ENCODE data around the gene MCTP2.

The MCTP2 gene

DNA sequence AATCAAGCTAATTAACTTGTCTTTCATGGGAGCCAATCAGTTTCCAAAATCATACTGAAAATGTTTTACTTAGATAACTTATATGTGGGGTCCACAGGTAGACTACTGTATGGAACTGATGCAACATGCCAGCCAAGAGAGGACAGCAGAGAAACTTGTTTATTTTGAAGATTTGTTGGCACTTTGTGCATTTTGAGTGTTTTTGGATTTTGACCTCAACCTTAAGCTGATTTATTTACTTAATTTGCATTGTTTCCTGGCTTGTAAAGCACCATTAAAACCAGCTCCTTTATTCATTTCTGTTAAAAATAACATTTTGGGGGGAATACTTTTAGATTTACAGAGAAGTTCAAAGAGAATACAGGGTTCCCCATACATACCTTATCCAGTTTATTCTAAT lies 166.6 kb downstream of the MCTP2 start:
- DNase-seq (ENCODE audit: low read depth): no peak

DNA sequence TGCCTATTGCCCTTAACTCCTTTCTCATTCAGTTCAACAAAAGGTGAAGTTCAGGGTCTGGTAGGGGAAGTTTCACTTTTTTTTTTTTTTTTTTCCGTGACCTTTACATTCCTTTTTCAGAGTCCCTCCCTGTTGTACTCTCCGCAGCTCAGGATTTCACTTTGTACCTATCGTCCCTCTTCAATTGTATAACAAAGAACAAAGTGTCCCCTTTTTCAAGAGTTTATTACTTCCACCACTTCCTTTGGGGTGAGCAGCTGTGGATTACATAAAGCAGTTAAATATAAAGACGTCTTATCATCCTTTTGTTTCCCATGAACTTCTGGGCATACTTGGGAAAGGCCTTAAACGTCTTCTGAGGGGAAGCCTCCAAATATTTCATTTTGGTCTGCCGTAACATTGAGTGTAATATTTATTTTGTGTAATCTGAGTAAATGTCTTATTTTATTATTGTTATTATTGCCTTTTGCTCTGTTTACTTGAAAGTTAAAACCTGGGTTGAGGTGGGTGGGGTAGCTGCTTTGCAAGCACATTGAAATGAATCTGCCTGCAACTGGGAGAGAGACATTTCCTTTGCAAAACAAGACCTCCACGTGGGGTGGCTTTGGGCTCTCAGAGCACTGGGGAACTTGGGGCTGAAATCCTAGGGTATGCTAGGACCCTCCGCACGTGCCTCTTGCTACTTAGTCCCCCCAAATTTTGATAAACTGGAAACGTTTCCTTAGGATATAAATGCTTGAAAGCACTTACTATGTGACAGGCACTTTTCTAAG lies 169.4 kb downstream of the MCTP2 start:
- no peak for DNase-seq (ENCODE audit: low read depth)

DNA sequence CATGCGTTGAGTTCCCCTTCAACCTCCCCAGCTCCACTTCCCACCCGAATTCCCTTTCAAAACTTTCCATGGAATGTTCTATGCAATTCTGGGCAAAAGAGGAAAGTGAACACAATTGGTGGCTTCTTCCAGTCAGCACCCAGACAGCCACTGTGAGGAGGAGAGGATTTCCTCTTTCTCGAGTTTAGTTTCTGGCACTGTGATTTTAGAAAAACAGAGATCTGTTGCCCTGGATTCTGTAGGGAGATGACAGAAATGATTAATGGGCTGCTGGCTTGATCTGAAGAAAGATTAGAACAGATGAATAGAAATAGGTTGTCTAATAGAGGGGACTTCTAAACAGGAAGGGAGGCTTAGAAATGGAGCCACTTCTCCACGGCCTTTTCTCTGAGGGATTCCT lies 172.0 kb downstream of the MCTP2 start:
- DNase-seq (ENCODE audit: low read depth): no peak

DNA sequence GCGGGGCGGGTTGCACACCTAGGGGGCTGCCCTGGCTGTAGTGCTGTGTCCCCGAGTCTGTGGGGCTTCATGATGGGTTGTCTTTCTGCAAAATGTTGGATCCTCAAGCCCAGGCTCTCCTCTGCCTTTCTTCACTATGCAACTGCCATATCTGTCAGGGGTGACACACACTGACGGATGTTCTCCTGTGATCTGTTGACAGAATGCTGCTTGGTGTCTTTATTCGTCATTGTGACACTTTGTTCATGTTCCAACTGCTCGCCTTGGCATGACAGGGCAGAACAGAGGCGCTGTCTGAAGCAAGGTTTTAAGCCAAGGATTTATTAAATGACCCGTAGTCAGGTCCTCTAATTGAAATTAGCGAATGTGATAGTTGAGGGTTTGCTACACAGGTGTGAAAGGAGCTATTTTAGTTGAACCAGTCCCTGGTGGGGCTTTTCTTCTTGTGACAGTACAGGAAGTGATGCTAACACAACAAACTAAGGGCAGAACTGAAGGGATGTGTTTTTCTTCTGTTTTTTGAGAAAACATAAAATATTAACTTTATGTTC lies 173.4 kb downstream of the MCTP2 start:
- DNase-seq (ENCODE audit: low read depth): no peak

DNA sequence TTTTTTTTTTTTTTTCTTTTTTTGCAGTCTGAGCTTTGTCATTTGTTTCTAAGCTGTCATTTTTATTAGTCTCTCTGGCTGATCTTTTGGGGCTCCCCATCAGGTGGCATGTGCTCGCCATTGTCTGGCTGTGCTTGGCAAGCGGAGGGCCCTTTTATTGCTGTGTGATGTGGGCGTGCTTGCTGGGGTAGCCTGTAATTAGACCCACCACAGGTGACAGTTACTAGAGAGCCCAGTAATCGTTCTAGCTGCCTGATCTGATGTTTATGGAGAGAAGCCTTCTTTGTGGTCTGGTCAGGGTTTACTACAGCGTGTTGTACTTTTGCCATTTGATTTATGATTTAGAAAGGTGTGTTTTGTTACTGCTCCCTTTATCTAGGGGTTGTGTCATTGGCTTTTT lies 179.9 kb downstream of the MCTP2 start:
- DNase-seq (ENCODE audit: low read depth): no peak

DNA sequence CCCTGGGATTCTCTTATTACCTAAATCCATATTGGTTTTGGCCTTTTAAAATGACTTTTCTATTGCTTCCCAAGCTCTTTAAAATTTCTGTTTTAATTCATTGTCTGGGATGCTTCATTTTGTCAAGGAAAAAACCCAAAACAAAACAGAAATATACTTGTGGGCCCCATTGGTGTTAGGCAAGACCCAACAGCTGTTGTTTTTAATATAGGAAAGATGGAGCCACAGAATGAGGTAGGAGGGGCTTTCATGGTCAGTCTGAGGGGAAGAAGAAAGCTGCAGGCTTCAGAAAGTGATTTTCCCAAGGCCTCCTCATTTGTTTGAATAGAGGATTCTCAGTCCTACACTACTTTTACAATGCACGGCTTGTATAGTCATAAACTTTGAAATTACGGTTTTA lies 180.5 kb downstream of the MCTP2 start:
- DNase-seq (ENCODE audit: low read depth): no peak

DNA sequence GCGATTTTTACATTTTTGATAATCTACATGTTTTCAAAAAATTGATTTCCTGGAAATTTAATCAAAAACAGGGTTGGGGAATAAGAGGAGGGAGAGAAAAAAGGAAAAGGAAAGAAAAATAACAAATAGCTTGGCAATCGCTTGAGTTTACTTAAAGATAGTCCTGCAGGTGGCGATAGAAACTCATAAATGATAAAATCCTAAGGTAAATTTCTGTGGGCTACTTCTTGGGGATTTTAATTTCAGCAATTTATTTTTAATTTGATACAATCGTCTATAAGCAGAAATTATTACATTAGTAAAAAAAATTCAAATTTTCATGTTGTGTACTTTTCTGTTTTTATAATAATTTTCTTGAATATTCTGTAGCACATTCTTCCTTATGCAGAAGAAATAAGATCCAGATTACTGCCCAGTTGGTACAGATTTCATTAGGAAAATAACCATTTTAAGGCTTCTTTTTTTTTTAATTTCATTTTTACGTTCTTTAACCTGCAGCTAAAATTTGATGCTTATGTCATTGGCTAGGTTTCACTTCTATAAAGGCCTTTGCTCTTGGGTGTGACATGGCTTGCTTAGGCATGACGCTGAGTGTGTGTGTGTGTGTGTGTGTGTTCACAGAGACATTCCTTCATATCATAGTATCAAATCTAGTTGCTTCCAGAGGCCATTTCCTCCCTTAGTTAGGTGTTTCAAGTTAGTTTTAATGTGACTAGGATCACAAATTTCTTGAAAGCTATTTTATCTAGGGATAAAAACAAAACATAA lies 181.8 kb downstream of the MCTP2 start:
- peak; percentile 17 for DNase-seq (ENCODE audit: low read depth)

GRCh38 chr15:94414916-94415315 lies 183.6 kb downstream of the MCTP2 start:
- no peak for DNase-seq (ENCODE audit: low read depth)

DNA sequence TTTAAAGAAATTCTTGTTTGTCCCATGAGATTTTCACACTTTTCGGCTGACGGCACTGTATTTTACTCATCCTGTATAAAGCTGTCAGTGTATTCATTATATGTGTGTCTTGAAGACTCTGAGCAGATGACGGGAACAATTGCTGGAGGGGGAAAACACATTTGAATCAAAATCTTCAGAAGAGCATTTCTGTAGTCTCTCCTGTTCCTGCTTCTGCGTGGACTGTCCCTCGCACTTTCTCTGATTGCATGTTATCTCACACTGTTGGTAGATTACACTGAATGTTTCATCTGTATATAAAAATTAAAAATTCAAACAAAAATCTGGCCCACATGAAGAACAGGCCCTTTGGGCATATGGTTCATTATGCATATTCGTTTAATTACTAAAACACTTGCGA lies 184.9 kb downstream of the MCTP2 start:
- no peak for DNase-seq (ENCODE audit: low read depth)

DNA sequence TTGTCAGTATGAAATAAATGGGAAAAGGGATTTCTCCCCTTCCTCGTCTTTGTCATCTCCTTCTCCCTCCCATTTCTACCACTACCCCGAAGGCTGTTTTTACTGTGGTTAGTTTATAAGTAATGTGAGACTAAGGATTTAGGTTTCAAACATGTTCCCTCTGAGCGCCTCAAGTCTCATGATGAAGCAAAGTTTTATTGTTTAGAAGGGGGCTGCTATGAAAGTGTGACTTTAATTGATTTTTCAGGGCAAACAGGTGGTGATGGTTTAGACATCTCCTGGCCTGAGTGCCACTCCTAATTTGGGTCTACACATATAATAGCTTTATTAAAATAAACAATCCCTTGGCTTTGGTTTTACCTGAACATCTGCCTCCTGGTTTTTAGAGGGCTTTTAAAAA lies 185.5 kb downstream of the MCTP2 start:
- no peak for DNase-seq (ENCODE audit: low read depth)

DNA sequence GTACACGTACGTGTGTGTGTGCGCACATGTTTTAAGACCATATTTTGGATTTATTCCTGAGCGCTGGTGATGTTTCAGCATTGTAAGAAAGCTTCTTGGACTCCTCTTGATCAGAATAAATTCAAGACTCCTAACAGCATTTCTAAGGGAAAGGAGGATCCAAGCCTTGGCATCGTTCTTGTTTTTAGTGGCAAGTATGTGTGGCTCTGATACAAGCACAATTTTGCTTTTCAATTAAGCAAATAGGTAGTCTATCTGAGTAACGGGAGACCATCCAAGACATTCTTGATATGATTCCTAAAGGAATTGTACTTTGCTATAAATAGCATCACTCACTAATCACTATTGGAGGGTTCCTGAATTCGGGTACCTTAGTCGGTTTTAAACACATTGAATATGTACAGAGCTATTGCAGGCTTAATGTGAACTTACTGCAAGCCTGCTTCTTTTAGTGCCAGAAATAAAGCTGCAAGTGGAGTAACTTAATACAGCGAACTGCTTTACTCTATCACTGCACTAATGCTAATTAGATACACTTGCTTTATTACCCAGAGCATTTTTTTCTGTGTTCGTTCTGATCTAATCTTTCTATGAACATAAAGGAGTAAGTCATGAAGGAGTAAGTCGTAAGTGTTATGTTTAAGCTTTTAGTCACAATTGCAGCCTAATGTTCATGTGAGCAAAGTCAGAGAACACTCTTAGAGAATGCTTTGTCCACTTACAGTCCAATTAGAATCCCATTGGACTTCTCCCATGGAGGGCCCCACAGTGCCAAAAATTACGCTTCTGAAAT lies 186.3 kb downstream of the MCTP2 start:
- no peak for DNase-seq (ENCODE audit: low read depth)

GRCh38 chr15:94421706-94422105 lies 190.3 kb downstream of the MCTP2 start:
- no peak for DNase-seq (ENCODE audit: low read depth)

- DNase-seq (ENCODE audit: low read depth): no peak
Observed at GRCh38 chr15:94432279-94432678, 200.9 kb downstream of the MCTP2 start.

GRCh38 chr15:94439158-94439557 lies 207.8 kb downstream of the MCTP2 start:
- DNase-seq (ENCODE audit: low read depth): no peak

DNA sequence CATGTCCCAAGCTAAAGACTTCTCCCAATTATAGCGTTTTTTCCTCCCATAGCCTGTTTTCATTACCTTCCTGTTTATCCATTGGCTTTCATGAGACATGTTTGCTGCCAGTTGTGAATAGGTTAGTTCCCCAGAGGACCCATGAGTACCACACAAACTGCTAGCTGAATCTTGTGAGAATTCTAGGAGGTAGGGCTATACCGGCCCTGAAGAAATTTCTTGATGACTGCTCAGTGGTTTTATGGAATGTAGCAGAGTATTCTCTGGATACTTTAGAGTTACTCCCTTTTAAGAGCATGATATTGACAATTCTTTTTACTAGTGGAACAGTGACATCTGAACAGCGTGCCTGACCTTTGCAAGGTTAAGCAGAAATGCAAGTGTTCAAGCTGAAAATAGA lies 210.4 kb downstream of the MCTP2 start:
- DNase-seq (ENCODE audit: low read depth): no peak

DNA sequence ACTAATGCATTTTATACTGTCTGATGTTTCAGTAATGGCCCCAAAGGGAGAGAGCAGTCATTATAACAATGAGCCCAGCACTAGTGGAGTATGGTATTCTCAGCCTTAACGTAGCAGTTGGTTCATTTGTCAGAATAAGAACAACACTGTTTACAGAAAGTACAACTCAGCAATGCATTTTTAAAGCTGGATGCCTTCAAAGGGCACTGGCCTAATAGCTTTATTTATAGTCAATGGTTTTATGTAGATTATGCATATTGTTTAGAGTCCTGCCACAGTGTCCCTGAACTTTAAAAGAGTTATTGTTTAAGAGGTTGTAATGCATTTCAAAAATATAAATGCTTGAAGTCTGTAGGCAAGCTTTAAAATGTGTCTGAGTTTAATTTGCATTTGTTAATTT lies 211.1 kb downstream of the MCTP2 start:
- DNase-seq (ENCODE audit: low read depth): no peak

- no peak for DNase-seq (ENCODE audit: low read depth)
Observed at GRCh38 chr15:94443186-94443585, 211.8 kb downstream of the MCTP2 start.

DNA sequence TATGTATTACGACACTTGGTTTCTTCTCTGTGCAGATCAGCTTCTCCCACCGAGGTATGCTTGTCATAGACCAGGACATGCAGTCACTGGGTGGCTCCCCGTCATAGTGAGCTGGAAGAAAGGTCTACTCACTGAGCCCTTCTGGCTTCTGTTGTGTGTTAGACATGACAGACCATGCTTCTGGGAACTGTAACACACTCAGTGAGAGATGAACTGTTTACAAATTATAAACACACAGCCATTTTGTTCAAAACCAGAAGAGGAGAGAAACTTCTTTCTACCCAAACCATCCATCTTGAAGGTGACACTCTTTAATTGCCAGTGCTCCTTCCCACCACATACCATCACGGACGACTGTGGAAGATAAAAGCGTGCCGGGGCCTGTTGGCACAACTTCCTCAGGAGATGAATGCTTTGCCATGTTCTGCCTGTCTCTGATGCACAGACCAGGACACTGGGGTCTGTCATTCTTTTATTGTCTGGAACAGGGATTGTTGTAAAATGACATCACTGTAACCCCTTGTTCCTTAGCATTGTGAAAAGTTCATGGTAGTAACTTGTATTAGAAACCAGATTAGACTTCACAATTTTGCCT lies 214.3 kb downstream of the MCTP2 start:
- DNase-seq (ENCODE audit: low read depth): no peak

- no peak for DNase-seq (ENCODE audit: low read depth)
Observed at GRCh38 chr15:94446441-94446840, 215.1 kb downstream of the MCTP2 start.

DNA sequence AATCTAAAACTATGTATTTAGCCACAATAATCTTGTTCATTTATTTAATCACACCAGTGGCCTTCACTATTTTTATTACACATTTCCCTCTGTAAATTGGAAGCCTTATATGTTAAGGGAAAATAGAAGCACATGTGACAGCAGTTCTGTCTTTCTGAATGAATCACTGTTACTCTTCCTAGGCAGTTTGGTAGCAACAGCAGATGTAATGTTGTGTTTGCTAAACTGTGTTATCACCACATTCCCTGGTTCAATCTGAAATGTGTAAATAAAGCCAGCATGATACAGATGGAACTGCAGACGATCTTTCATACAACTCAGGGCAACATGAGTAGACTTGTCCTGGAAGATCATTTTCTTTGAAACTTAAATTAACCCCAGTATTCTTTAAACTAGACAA lies 220.1 kb downstream of the MCTP2 start:
- DNase-seq (ENCODE audit: low read depth): no peak

GRCh38 chr15:94453227-94453988 lies 222.0 kb downstream of the MCTP2 start:
- no peak for DNase-seq (ENCODE audit: low read depth)

All from iris pigment epithelial cell (primary cell).